Heart left ventricle (tissue), 16 donors: ENCODE results near the gene KICS2. TPM values are rescaled to one million over a fixed set of nuclear protein-coding genes. Genes with fewer than 3 reads are reported as not detected.
A peak's percentile ranks its signal among the peaks of the same experiment; 100 is the strongest.

Source experiments
- ATAC-seq, 4 donors: fragments of 200-7000 bp; cut with Tn5 transposase; one replicate each; pipeline ENCODE4 v1.9.1; 2020 to 2022; ENCODE audit warnings: moderate library complexity in 4 of 4, mild to moderate bottlenecking in 3 of 4, moderate number of reproducible peaks in 1 of 4
- DNase-seq, 5 donors: peaks; one replicate each; pipeline ENCODE4 v3.0.0-alpha.2; 2020
- H3K27ac ChIP-seq, 12 donors: fragments of 200-600 bp; sonication (generic) in 4 of 12; one replicate each; pipeline versions ENCODE4 v1.5.0 to v1.8.0; 2016 to 2022; ENCODE audit warnings: mild to moderate bottlenecking in 2 of 12
- H3K27me3 ChIP-seq, 9 donors: fragments of 200-600 bp; sonication (generic) in 2 of 9; one replicate each; pipeline versions ENCODE4 v1.5.1 to v1.8.0; 2016 to 2022; ENCODE audit warnings: mild to moderate bottlenecking in 3 of 9
- H3K36me3 ChIP-seq, 9 donors: fragments of 200-600 bp; sonication (generic) in 2 of 9; one replicate each; pipeline versions ENCODE4 v1.5.0 to v1.8.0; 2018 to 2022; ENCODE audit warnings: mild to moderate bottlenecking in 2 of 9
- H3K4me1 ChIP-seq, 12 donors: fragments of 200-600 bp; sonication (generic) in 4 of 12; one replicate each; pipeline versions ENCODE4 v1.5.0 to v1.8.0; 2016 to 2022; ENCODE audit warnings: mild to moderate bottlenecking in 3 of 12
- H3K4me3 ChIP-seq, 12 donors: fragments of 200-600 bp; sonication (generic) in 4 of 12; one replicate each; pipeline versions ENCODE4 v1.5.0 to v1.8.0; 2017 to 2022; ENCODE audit warnings: mild to moderate bottlenecking in 9 of 12, moderate library complexity in 4 of 12
- H3K9me3 ChIP-seq, 12 donors: fragments of 200-600 bp; sonication (generic) in 4 of 12; one replicate each; pipeline versions ENCODE4 v1.5.0 to v1.8.0; 2016 to 2022; ENCODE audit warnings: mild to moderate bottlenecking in 1 of 12
- POLR2A ChIP-seq, 2 donors: fragments of 450-650 bp; IDR thresholded peaks; one replicate each; pipeline ENCODE4 v1.6.1; 2017; ENCODE audit warnings: antibody characterized with exemption in 2 of 2, mild to moderate bottlenecking in 2 of 2, moderate library complexity in 2 of 2
- WGBS, 4 donors: extraction: QIAGEN DNeasy Blood & Tissue Kit in 2 of 4; methylation state at CpG; one replicate each; pipeline versions ENCODE4 v1.1.5 to v1.1.7; 2013 to 2018; 5-methylcytosine and 5-hydroxymethylcytosine counted together
- intact Hi-C, 10 donors: fragments of 100-400 bp; cut with DNase I; formaldehyde crosslinking; loops; one replicate each; pipeline versions ENCODE4 v1.11.1 to v1.14.2; 2022
- polyA plus RNA-seq, 2 donors: library from polyadenylated mRNA; stranded (reverse); fragments of 200-250 nt; gene quantifications; one replicate each; pipeline ENCODE4 v1.2.3, GENCODE V29; 2013
- total RNA-seq, 9 donors: library from RNA; depleted of rRNA in 2 of 9; stranded (reverse); fragments of >200 nt in 2 of 9; fragmentation: NEBNext Ultra II Directional in 3 of 9; extraction: Animal tissue kit (Norgen Biotek cat#: 25700) in 3 of 9; gene quantifications; one replicate each; pipeline versions ENCODE4 v1.1.0 to v1.2.4, GENCODE V29; 2016 to 2023
- TF ChIP-seq, protein P1 (sequence below), 12 donors: fragments of 200-600 bp; sonication (generic) in 4 of 12; IDR thresholded peaks; one replicate each; pipeline versions ENCODE4 v1.5.0 to v1.8.0; 2018 to 2022; ENCODE audit warnings: antibody characterized with exemption in 12 of 12, mild to moderate bottlenecking in 5 of 12
- donor health status: ischemic (EF 13 %, LVEDD 7.1; RV severe dilation, severe dysfunction).
- donor health status: healthy with polysubstance abuse.
- donor health status: DM: no; HTN: yes; CAD: no.
- donor health status: DM: no; HTN: no; CAD: no.
- donor health status: ischemic (EF 25% LVEDD 6.9; RV normal size, moderate dysfunction).
- donor health status: ischemic (EF 25% LVEDD 5.7; RV mildly dilated, moderate dysfunction).
- donor health status: healthy.
- donor health status: DM: yes; HTN: yes; CAD: no.
- donor health status: ischemic (EF 35%, LVEDD 5.7; RV mildly dilated, moderate dysfunction).
- donor health status: nonischemic (EF 11% LVEDD 7.7; RV severe dilation, severe dysfunction).
- donor health status: DM: yes; HTN: yes; CAD: no.
- donor health status: PGD.
- donor health status: ischemic (EF 29% LVEDD 5.4; RV normal size, mild dysfunction).
- donor health status: nonischemic (EF 23%, LVEDD 6.1; RV moderate dilation, normal function).

Gene KICS2
- total and polyA plus RNA-seq, 11 donors: 1.8 to 6.7 (median 5.0) TPM

DNA sequence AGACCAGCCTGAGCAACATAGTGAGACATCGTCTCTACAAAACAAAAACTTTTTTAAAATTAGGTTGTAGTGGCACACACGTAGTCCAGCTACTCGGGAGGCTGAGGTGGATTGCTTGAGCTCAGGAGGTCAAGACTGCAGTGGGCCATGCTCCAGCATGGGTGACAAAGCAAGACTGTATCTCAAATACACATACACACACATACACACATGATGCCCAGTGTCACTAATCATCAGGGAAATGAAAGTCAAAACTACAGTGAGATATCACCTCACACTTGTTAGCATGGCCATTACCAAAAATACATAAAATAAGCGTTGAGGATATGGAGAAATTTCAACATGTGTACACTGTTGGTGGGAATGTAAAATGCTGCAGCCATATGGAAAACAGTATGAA, 33.2 kb upstream of the KICS2 start:
- DNase-seq: no peak
- Histone ChIP-seq H3K4me3 (no peak overlapping the region), H3K27ac (no peak overlapping the region), H3K9me3 (no peaks in the 10 kb centered on the region), H3K36me3 (no peaks in the 10 kb centered on the region), H3K4me1 (peaks cover 0 to 13% (median 0%) of the 10 kb centered on the region in 12 donors), H3K27me3 (no peaks in the 10 kb centered on the region)
- WGBS, 4 donors: 77 to 85% (median 80%) methylated on average over 4 of the region's 4 CpGs
- no peak for ATAC-seq
- intact Hi-C loops: loop anchor here in 9 of 10 donors (2.0 to 10.0 kb wide), 7 partner anchors 70 to 1150 kb away; partner anchors contain the start of gene DPY19L2 (in 1 of the 9)
- TF ChIP-seq POLR2A (IDR thresholded peaks at IDR 0.05): no peak

DNA sequence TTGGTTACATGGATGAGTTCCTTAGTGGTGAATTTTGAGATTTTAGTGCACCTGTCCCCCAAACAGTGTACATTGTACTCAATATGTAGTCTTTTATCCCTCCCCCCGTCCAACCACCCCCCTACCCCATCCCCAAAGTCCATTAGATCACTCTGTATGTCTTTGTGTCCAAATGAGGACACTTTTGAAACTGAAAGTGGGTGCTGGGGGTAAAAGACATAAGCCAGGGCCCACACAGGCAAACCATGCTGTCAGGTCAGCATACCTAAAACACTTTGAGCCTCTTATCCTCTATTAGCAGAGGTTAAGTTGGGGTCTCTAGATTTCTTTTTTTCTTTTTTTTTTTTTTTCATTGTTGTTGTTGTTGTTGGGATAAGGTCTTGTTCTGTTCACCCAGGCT, 31.3 kb upstream of the KICS2 start:
- Histone ChIP-seq H3K27ac (peak overlapping the region in 3 of 12 donors; percentile 14 to 32 (median 32)), H3K9me3 (no peaks in the 10 kb centered on the region), H3K4me3 (no peak overlapping the region), H3K36me3 (no peaks in the 10 kb centered on the region), H3K27me3 (no peaks in the 10 kb centered on the region), H3K4me1 (peaks cover 0 to 13% (median 0%) of the 10 kb centered on the region in 12 donors)
- intact Hi-C loops: loop anchor here in 7 of 10 donors (5.0 to 10.0 kb wide), 5 partner anchors 69 to 1149 kb away; partner anchors contain the start of gene DPY19L2 (in 1 of the 7)
- 34 to 53% (median 46%) methylated on average over 1 of the region's 1 CpG for WGBS, 4 donors
- DNase-seq (no peak), ATAC-seq (no peak)
- no peak for TF ChIP-seq POLR2A (IDR thresholded peaks at IDR 0.05)
- TF ChIP-seq, protein P1, sequence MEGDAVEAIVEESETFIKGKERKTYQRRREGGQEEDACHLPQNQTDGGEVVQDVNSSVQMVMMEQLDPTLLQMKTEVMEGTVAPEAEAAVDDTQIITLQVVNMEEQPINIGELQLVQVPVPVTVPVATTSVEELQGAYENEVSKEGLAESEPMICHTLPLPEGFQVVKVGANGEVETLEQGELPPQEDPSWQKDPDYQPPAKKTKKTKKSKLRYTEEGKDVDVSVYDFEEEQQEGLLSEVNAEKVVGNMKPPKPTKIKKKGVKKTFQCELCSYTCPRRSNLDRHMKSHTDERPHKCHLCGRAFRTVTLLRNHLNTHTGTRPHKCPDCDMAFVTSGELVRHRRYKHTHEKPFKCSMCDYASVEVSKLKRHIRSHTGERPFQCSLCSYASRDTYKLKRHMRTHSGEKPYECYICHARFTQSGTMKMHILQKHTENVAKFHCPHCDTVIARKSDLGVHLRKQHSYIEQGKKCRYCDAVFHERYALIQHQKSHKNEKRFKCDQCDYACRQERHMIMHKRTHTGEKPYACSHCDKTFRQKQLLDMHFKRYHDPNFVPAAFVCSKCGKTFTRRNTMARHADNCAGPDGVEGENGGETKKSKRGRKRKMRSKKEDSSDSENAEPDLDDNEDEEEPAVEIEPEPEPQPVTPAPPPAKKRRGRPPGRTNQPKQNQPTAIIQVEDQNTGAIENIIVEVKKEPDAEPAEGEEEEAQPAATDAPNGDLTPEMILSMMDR (IDR thresholded peaks at IDR 0.05): no peak

DNA sequence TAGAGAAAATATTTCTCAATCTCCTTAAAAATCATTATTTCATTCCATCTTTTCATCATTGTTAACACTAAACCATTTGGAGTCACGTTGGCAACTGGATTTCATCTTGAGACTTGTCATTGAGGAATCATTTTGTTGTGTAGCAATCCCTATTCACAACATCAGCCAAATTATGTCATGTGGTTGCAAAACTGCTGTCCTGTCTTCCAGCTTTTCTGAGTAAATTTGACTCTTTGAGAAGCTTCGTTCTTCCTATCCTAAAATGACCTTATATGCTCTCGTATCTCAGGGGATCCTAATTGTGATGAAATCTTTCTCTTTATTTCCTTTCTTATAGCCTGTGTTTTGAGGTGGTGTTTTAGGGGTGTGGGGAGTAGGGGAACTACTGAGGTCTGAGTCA, 30.6 kb upstream of the KICS2 start:
- DNase-seq: no peak
- TF ChIP-seq, protein P1 (IDR thresholded peaks at IDR 0.05): no peak
- TF ChIP-seq POLR2A (IDR thresholded peaks at IDR 0.05): no peak
- ATAC-seq: peak in 3 of 4 donors; percentile 48 to 83 (median 61)
- whole genome bisulfite sequencing, 4 donors: 65 to 74% (median 70%) methylated on average over 3 of the region's 3 CpGs
- H3K4me1 ChIP-seq: peaks cover 0 to 13% (median 0%) of the 10 kb centered on the region in 12 donors
- H3K9me3 ChIP-seq: no peaks in the 10 kb centered on the region
- H3K36me3 ChIP-seq: no peaks in the 10 kb centered on the region
- intact Hi-C loops: loop anchor here in 7 of 10 donors (5.0 to 10.0 kb wide), 5 partner anchors 68 to 1148 kb away; partner anchors contain the start of gene DPY19L2 (in 1 of the 7)
- no peak overlapping the region for H3K4me3 ChIP-seq
- H3K27ac ChIP-seq: peak overlapping the region in 3 of 12 donors; percentile 24 to 32 (median 32)
- H3K27me3 ChIP-seq: no peaks in the 10 kb centered on the region

DNA sequence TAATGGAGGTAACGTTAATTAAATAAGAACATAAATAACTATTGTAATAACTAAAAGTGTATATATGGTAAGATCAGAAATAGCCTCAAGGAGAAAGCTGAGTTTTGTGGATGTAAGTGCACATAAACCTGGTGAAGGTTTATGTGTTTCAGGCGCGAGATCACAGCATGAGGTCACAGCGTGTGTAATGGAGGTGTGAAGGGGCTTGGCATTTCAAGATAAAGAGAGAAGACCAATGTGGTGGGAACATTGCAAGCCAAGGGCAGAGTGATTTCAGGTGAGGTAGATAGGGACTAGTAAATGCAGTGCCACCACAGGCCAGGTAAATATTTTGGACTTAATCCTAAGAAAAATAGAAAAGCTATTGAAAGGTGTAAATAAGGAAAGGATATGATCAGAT, 21.7 kb upstream of the KICS2 start:
- peaks cover 0 to 6% (median 0%) of the 10 kb centered on the region in 12 donors for H3K4me1 ChIP-seq
- no peak overlapping the region for H3K27ac ChIP-seq
- H3K4me3 ChIP-seq: no peak overlapping the region
- 68 to 75% (median 73%) methylated on average over 4 of the region's 4 CpGs for WGBS, 4 donors
- no peaks in the 10 kb centered on the region for H3K36me3 ChIP-seq
- TF ChIP-seq, protein P1 (IDR thresholded peaks at IDR 0.05): no peak
- TF ChIP-seq POLR2A (IDR thresholded peaks at IDR 0.05): no peak
- DNase-seq: no peak
- ATAC-seq: no peak
- no peaks in the 10 kb centered on the region for H3K9me3 ChIP-seq
- H3K27me3 ChIP-seq: no peaks in the 10 kb centered on the region
- intact Hi-C loops: loop anchor here in 1 of 10 donors (10.0 kb wide), 1 partner anchor 59 kb away; no protein-coding TSS in a partner anchor
